Ovary (tissue), 9 donors: ENCODE results near the gene HCFC2. TPM values are rescaled to one million over a fixed set of nuclear protein-coding genes. Genes with fewer than 3 reads are reported as not detected.
"Not testable (repeated sequence)": the region's sequence is repeated elsewhere in the genome, so short reads cannot be mapped to it uniquely, and the experiment has no call there.

Experiments
- DNase-seq, 5 donors: peaks; one replicate each; pipeline ENCODE4 v3.0.0-alpha.2; 2019 to 2020
- H3K27ac ChIP-seq, 2 donors: fragments of 200-600 bp; one replicate each; pipeline versions ENCODE4 v1.5.1 to v1.8.0; 2019 to 2022
- H3K27me3 ChIP-seq: fragments of 200-600 bp; one replicate; pipeline ENCODE4 v1.8.0; 2022
- H3K36me3 ChIP-seq: fragments of 200-600 bp; sonication (generic); one replicate; pipeline ENCODE4 v1.5.1; 2019
- H3K4me1 ChIP-seq: one replicate; pipeline ENCODE4 v1.8.1; 2013; ENCODE audit warnings: mild to moderate bottlenecking, moderate library complexity; ENCODE audit not compliant: insufficient read depth
- H3K4me3 ChIP-seq: fragments of 200-600 bp; sonication (generic); one replicate; pipeline ENCODE4 v1.5.1; 2017
- H3K9me3 ChIP-seq, 2 donors: fragments of 200-600 bp in 1 of 2; sonication (generic) in 1 of 2; one replicate each; pipeline versions ENCODE4 v1.5.1 to v1.8.1; 2013 to 2019; ENCODE audit warnings: mild to moderate bottlenecking in 1 of 2, moderate library complexity in 1 of 2
- CTCF ChIP-seq, 3 donors: fragments of 450-650 bp in 2 of 3; fragments of 200-600 bp in 1 of 3; IDR thresholded peaks; one replicate each; pipeline versions ENCODE4 v1.5.1 to v1.8.0; 2016 to 2022; ENCODE audit warnings: antibody characterized with exemption in 3 of 3, mild to moderate bottlenecking in 1 of 3
- EP300 ChIP-seq: sonication (generic); formaldehyde crosslinking; IDR thresholded peaks from one replicate; pipeline ENCODE4 v1.6.1; 2017; ENCODE audit warnings: antibody characterized with exemption
- POLR2A ChIP-seq: fragments of 450-650 bp; IDR thresholded peaks from one replicate; pipeline ENCODE4 v1.6.1; 2017; ENCODE audit warnings: antibody characterized with exemption, mild to moderate bottlenecking, moderate library complexity
- WGBS, 3 donors: extraction: QIAGEN DNeasy Blood & Tissue Kit in 1 of 3; methylation state at CpG; one replicate each; pipeline versions ENCODE4 v1.1.5 to v1.1.7; 2013 to 2017; 5-methylcytosine and 5-hydroxymethylcytosine counted together
- intact Hi-C, 4 donors: fragments of 100-400 bp; cut with DNase I; formaldehyde crosslinking; loops; one replicate each; pipeline versions ENCODE4 v1.11.0 to v1.15.1; 2022 to 2023
- polyA plus RNA-seq, 2 donors: library from polyadenylated mRNA; stranded (reverse); fragments of 200-250 nt in 1 of 2; fragments of 350-450 nt in 1 of 2; fragmentation: Illumina TruSeq in 1 of 2; extraction: RNeasy Lipid Tissue Mini Kit (QIAGEN cat#74804) in 1 of 2; gene quantifications; one replicate each; pipeline ENCODE4 v1.2.3, GENCODE V29; 2013 to 2014
- total RNA-seq, 7 donors: library from RNA; depleted of rRNA in 2 of 7; stranded (reverse); fragments of >200 nt in 2 of 7; fragmentation: NEBNext Ultra II Directional in 3 of 7; extraction: Animal tissue kit (Norgen Biotek cat#: 25700) in 3 of 7; gene quantifications; one replicate each; pipeline versions ENCODE4 v1.1.0 to v1.2.4, GENCODE V29; 2016 to 2023
- donor health status: DM: no; HTN: no; CAD: no; lungs with moderate emphysema.
- donor health status: DM: no; HTN: no; CAD: no.
- donor health status: Bipolar disorder and iron deficiency.
- donor health status: DM: yes; HTN: yes; CAD: no.
- donor health status: DM: no; HTN: no; CAD: no.
- donor health status: DM: yes; HTN: yes; CAD: no.

HCFC2 gene
- total and polyA plus RNA-seq, 9 donors = 8.8 to 24.6 (median 20.7) TPM

GRCh38 chr12:104025771-104026170 lies 38.6 kb upstream of the HCFC2 start:
- Histone ChIP-seq H3K27ac (no peak overlapping the region), H3K9me3 (no peaks in the 10 kb centered on the region), H3K4me1 (peaks cover 2% of the 10 kb centered on the region), H3K4me3 (no peak overlapping the region), H3K36me3 (no peaks in the 10 kb centered on the region), H3K27me3 (no peaks in the 10 kb centered on the region)
- 98 to 100% (median 99%) methylated on average over 2 of the region's 2 CpGs for WGBS, 3 donors
- no peak for TF ChIP-seq POLR2A
- no peak for TF ChIP-seq CTCF (IDR thresholded peaks at IDR 0.05)
- TF ChIP-seq EP300 = no peak
- no peak for DNase-seq
- intact Hi-C loops = no loop called here

- Histone ChIP-seq H3K9me3 (no peaks in the 10 kb centered on the region), H3K36me3 (no peaks in the 10 kb centered on the region), H3K27me3 (no peaks in the 10 kb centered on the region), H3K27ac (no peak overlapping the region), H3K4me1 (peaks cover 2% of the 10 kb centered on the region), H3K4me3 (no peak overlapping the region)
- no peak for DNase-seq
- intact Hi-C loops = no loop called here
- WGBS, 3 donors = 63 to 66% (median 64%) methylated on average over 5 of the region's 5 CpGs
- TF ChIP-seq EP300 (no peak), CTCF (IDR thresholded peaks at IDR 0.05) (no peak), POLR2A (no peak)
Observed at GRCh38 chr12:104026841-104027599, 37.3 kb upstream of the HCFC2 start.

GRCh38 chr12:104030596-104030995 lies 33.7 kb upstream of the HCFC2 start:
- DNase-seq, H3K27me3 ChIP-seq, H3K36me3 ChIP-seq, H3K9me3 ChIP-seq, H3K27ac ChIP-seq, intact Hi-C loops, H3K4me3 ChIP-seq, H3K4me1 ChIP-seq: not testable (repeated sequence)
- WGBS, 3 donors = 95 to 98% (median 97%) methylated on average over 10 to 15 of the region's 27 CpGs

GRCh38 chr12:104036143-104036542 lies 28.2 kb upstream of the HCFC2 start:
- H3K4me3 ChIP-seq, DNase-seq, intact Hi-C loops, H3K9me3 ChIP-seq, H3K27me3 ChIP-seq, H3K27ac ChIP-seq, H3K36me3 ChIP-seq, H3K4me1 ChIP-seq: not testable (repeated sequence)
- WGBS, 3 donors = 93 to 95% (median 95%) methylated on average over 2 of the region's 2 CpGs

- WGBS, 3 donors = 91 to 100% (median 92%) methylated on average over 1 of the region's 1 CpG
Observed at GRCh38 chr12:104039769-104040168, 24.6 kb upstream of the HCFC2 start.

GRCh38 chr12:104042580-104042979 lies 21.8 kb upstream of the HCFC2 start:
- H3K9me3 ChIP-seq = no peaks in the 10 kb centered on the region
- WGBS, 3 donors = 81 to 92% (median 84%) methylated on average over 1 of the region's 1 CpG

More at GRCh38 chr12:104039769-104040168, 24.6 kb upstream of the HCFC2 start:
- not testable (repeated sequence) for H3K36me3 ChIP-seq, H3K27me3 ChIP-seq, H3K4me3 ChIP-seq, DNase-seq, H3K4me1 ChIP-seq, H3K27ac ChIP-seq, H3K9me3 ChIP-seq
- intact Hi-C loops = loop anchor here in 1 of 4 donors (10.0 kb wide), 1 partner anchor 65 kb away; no protein-coding TSS in a partner anchor

More at GRCh38 chr12:104042580-104042979, 21.8 kb upstream of the HCFC2 start:
- DNase-seq = no peak
- Histone ChIP-seq H3K27me3 (no peaks in the 10 kb centered on the region), H3K4me3 (no peak overlapping the region), H3K36me3 (no peaks in the 10 kb centered on the region), H3K4me1 (peaks cover 6% of the 10 kb centered on the region), H3K27ac (no peak overlapping the region)
- intact Hi-C loops = loop anchor here in 1 of 4 donors (10.0 kb wide), 1 partner anchor 62 kb away; no protein-coding TSS in a partner anchor
- TF ChIP-seq EP300 (no peak), CTCF (IDR thresholded peaks at IDR 0.05) (no peak), POLR2A (no peak)
